Activated T-cell treated with anti-CD3 and anti-CD28 coated beads, Interleukin-2, amount 50 U/mL, for 1 hour (primary cell): ENCODE results near the gene CLTCL1.

Source experiments
- DNase-seq: peaks from one replicate; pipeline ENCODE4 v3.0.0-alpha.2; 2020

The CLTCL1 gene

GRCh38 chr22:19244600-19245352 is 46.7 kb downstream of the CLTCL1 start:
- no peak for DNase-seq

GRCh38 chr22:19242699-19243098 is 48.8 kb downstream of the CLTCL1 start:
- no peak for DNase-seq

DNA sequence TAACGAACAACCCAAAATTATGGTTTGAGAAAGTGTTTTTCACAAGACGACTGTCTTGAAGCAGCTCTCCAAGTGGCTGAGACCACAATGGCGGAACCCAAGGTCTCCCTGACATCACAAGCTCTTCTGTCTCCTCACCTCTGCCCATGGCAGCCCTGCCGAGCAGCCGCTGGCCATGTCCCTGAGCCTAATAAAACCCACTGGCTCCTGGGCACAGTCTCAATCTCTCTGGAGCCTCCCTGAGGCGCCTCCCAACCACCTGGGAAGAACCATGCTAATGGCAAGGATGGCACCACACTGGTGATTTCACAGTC is 50.0 kb downstream of the CLTCL1 start:
- DNase-seq, result no peak

DNA sequence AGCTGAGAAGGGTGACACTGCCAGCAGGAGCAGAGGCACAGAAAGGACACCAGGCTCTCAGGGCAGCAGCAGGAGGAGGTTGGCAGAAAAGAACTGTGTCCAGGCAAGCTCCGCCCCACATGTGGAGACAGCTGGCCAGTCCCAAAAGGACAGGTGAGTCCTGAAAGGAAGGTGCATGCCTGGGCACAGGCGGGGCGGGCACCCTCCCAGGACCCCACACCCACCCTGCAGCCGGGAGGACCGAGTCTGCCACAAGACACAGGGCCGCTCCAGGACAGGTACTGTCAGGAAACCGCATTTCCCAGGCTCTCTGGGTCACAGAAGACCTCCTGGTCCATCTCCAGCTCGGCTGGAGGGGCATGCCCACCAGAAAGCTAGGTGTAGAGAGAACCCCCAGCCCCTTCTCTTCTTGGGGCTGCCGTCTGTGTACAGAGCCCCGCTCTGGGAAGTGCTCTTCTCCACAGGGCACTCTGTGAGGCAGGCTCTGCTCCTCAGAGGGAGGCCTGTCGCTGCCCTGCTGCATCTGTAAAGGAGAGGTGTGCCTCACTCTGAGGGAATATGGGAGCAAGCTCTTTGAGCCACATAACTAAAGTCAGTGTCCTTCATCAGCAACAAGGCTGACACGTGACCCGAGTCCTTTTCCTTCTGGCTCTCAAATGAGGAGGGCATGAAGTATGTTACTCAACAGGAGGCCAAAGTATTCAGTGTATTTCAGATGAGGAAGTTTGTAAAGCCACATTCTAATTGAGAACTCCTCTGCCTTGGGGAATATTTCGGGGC is 50.5 kb downstream of the CLTCL1 start:
- DNase-seq, result no peak

DNA sequence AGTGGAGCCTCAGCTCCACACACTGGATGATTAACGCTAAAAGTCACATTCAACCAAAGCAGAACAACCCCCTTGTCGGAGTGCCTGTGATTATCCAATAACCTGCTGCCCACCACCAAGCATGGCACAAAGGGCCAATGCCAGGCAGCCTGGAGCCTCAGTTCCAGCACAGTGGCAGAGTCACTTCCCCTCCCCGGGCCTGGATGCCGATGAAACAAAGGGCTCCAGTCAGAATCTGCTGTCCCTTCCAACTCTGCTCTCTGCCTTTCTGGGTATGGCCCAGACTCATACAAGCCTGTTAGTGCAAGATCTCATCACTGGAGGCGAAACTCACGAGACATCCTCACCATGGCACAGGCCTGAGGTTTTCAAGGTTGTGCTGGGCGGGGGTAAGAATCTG is 52.1 kb downstream of the CLTCL1 start:
- DNase-seq, result no peak

GRCh38 chr22:19238900-19239299 is 52.6 kb downstream of the CLTCL1 start:
- no peak for DNase-seq

DNA sequence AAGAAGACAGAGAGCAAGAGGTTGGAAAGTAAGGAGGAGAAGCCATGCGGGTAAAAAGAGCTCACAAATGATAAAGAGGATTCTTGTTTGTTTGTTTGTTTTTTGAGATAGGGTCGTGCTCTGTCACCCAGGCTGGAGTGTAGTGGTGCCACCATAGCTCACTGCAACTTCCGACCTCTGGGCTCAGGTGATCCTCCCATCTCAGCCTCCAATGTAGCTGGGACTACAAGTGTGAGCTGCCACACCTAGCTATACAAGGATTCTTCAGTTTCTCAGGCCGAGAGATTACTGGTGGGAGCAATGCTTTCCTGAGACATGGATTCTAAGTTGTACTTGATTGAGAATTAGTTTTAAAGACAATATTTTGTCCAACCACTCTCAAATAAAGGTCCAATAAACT is 55.6 kb downstream of the CLTCL1 start:
- no peak for DNase-seq

GRCh38 chr22:19234126-19234896 is 57.2 kb downstream of the CLTCL1 start:
- DNase-seq, result no peak

DNA sequence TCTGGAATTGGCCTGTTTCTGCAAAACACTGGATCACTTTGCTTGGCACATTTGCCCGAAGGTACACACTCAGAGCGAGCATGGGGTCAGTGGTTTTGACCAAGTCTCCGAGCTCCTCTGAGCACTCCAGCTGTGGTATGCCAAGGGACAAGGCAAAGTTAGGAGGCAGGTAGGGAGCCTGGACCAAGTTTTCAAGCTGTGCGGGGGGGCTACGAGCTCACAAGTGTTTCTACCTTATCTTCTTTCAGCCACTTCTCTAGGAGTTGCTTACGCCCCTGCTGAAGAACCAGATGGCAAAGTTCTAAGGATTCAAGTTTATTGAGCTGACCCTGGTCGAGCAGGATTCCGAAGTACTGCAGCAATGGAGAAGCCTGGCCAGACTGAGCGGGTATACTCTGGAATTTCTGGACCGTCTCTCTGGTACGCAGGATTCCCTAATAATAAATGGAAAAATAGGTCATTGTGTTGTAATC is 58.3 kb downstream of the CLTCL1 start:
- DNase-seq, result no peak

- DNase-seq, result no peak
These were observed 58.9 kb downstream of the CLTCL1 start for GRCh38 chr22:19232623-19233022.

DNA sequence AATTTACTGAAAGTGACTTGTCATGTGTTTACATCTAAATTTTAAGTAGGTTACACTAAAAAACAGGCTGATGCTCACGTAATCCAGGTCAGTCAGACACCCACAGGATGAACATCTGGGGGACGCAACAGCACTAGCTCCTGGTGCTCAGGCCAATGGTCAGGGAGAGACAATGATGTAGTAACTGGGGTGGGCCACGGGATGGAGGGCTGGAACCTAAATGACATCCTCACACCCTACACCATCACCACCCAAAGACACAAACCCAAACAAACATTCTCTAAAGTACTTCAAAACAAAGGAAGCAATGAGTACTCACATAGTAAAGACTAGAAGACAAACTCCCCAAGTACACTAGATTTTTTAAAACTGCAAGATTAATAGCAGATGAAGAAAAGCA is 59.5 kb downstream of the CLTCL1 start:
- DNase-seq, result no peak

GRCh38 chr22:19229600-19229999 is 61.9 kb downstream of the CLTCL1 start:
- no peak for DNase-seq

- no peak for DNase-seq
These were observed 63.3 kb downstream of the CLTCL1 start for GRCh38 chr22:19228179-19228578.

DNA sequence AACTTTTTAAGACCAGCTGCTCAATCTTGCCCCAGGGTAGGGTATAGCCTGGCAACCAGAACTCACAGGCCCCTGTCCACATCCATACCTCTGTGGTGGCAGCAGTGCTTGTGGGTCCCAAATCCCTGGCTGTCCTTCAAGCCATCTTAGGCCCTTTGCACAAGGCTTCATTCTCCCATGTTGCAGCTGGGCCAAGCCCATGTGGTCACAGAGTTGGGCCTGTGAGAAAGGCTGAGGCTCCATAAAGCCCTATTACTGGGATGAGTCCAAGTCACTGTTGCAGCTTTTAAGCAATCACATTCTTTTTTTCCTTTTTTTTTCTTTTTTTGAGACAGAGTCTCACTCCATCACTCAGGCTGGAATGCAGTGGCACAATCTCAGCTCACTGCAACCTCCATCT is 65.1 kb downstream of the CLTCL1 start:
- DNase-seq, result no peak

GRCh38 chr22:19225560-19225959 is 66.0 kb downstream of the CLTCL1 start:
- no peak for DNase-seq

- DNase-seq, result no peak
These were observed 66.5 kb downstream of the CLTCL1 start for GRCh38 chr22:19224985-19225384.

DNA sequence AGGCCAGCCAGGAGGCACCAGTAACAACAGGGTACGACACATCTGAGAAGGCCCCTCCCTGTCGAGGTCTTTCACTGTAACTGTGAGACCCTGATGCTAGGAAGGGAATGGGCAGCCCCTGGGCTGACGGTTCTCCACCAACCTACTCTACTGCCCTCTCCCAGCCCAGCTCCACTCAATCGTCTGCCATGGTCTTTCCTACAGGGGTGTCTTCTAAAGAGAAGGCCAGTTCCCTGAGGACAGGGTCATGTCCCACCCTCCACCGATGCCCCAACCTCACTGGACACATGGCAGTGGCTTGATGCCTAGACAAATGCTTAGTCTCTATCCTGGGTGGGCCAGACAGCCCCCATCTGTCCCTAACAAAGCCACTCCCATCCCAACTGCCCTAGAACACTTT is 67.0 kb downstream of the CLTCL1 start:
- DNase-seq, result no peak

DNA sequence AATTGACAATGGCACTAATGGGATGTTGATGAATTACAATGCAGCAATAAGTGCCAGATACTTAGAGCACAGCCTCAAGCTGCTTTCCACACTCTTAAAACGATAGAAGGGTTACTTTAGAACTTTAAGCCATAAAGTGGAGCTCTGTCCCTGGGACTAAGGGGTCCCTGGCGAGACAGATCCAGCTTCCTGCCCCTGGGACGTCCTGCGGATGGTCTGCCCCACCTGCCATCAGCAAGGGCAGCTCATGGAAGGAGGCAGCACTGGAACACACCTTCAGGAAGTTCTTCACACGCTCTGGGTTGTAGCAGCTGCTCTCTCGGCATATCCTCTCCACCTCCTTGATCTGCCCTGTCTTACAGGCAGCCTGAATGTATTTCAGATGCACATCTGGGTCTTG is 67.9 kb downstream of the CLTCL1 start:
- no peak for DNase-seq

DNA sequence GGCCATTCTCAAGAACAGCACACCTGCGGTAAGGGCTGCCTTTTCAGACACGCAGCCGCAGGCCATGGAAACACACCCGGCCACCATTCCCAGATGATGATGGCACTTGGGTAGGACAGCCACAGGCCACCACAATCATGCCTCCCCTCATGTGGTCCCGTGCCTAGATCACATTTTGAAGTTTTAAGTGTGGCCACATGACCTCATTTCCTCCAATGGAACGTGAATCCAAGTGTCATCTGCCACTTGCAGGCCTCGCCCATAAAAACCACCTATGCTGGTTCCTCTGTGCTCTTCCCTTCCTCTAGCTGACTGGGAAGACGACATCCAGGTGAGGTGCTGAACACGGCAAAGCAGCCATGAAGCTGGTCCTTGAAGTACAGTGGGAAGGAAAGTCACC is 68.4 kb downstream of the CLTCL1 start:
- no peak for DNase-seq

DNA sequence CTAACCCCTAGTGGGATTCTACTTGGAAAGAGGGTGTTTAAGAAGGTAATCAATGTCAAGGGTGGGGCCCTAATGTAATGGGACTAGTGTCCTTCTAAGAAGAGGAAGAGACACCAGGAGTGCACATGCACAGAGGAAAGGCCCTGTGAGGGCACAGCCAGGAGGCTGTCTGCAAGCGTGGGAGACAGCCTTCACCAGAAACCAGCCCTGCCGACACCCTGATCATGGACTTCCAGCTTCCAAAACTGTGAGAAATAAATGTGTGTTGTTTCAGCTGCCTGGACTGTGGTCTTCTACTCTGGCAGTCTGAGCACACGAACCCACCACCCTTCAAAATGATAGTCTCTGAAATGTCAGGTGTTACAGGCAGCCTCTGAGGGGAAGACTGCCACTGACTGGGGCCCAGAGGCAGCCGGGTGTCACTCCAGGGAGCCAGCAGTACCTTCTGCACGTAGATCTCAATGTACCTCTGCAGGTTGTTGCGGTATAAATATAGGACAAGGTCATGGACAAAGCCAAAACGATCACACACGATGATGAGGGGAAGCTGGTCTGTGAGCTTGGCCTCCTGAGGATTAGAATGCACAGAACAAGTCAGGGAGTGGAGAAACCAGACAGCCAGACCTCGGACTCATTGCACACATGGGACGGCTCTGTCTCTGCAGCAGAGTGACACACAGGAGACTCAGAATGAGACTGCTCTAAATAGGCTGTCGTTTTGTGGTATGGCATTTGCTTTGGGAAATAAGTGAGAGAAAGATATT is 69.1 kb downstream of the CLTCL1 start:
- DNase-seq, result no peak

GRCh38 chr22:19220867-19221266 is 70.7 kb downstream of the CLTCL1 start:
- no peak for DNase-seq

DNA sequence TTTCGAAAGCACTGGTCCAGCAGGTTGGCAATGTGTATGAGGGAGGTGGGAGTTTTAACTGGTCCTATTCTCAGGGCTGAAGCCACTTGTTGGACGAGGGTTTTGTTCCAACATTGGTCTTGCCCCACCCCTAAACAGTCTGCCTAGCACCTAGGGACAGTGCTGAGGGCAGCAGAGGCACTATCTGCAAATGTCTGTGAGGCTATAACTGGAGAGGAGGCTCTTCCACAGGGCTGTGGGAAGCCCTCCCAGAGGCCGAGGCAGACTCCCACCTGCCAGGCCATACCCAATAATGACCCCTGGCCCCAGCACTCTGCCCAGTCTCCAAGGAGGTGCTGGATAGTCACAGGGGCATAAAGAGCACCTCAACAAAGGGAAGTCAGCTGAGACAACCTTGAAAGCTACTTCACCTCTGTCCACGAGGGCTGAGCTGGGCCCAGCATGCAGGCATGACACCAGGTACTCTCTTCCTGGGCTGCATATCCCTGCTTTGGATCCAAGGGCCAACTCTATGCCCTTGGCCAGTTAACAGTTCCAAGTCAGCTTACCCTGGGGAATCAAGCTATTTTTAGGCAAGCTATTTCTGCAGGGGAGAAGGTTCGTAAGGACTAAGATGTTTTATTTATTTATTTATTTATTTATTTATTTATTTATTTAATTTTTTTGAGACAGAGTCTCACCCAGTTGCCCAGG is 72.8 kb downstream of the CLTCL1 start:
- no peak for DNase-seq
